ENCODE data around the gene CCSER1.

GRCh38 chr4:90118527-90119195, 8.5 kb upstream of the CCSER1 start:
- TF ChIP-seq CTCF (IDR thresholded peaks at IDR 0.05) (no peak), POLR2A (IDR thresholded peaks at IDR 0.05) (no peak), EP300 (IDR thresholded peaks at IDR 0.05) (no peak)
